ENCODE measurements around the gene UGT1A8.

Gene UGT1A8

DNA sequence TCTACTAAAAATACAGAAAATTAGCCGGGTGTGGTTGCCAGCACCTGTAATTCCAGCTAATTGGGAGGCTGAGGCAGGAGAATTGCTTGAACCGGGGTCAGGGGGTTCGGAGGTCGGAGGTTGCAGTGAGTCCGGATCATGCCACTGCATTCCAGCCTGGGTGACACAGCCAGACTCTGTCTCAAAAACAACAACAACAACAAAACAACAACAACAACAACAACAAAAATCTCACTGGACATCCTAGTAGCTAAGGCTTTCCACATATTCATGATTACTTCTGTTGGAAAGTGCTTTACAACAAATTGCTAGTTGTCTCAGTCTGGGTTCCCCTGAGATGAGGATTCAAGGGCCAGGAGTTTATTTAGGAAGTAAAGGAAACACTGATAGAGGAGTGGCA lies 156.4 kb downstream of the UGT1A8 start:
- Histone ChIP-seq H3K79me2 (ENCODE audit: insufficient read depth, low read length) (no peaks in the 10 kb centered on the region), H4K20me1 (ENCODE audit: low read depth, low read length) (no peaks in the 10 kb centered on the region), H3K36me3 (ENCODE audit: low read length) (no peaks in the 10 kb centered on the region), H3K9me3 (ENCODE audit: insufficient read depth, low read length) (no peaks in the 10 kb centered on the region), H3K9me2 (replicated peaks; ENCODE audit: insufficient read depth, low read length) (no peaks in the 10 kb centered on the region), H3K27ac (ENCODE audit: low read depth, low read length) (no peak overlapping the region), H3K27me3 (ENCODE audit: low read length) (no peaks in the 10 kb centered on the region), H3F3A (ENCODE audit: insufficient read depth) (no peaks in the 10 kb centered on the region), H3K4me2 (ENCODE audit: low read depth, low read length, poor library complexity, severe bottlenecking) (no peak overlapping the region), H3K4me3 (ENCODE audit: insufficient read depth, low read length, poor library complexity, severe bottlenecking) (no peak overlapping the region), H3K9ac (ENCODE audit: low read length) (no peak overlapping the region), H2AFZ (ENCODE audit: low read depth, low read length, severe bottlenecking) (no peak overlapping the region)
- no peak for TF ChIP-seq EZH2phosphoT487 (conservative IDR thresholded peaks at IDR 0.05; ENCODE audit: low read length)
- TF ChIP-seq, protein P1, sequence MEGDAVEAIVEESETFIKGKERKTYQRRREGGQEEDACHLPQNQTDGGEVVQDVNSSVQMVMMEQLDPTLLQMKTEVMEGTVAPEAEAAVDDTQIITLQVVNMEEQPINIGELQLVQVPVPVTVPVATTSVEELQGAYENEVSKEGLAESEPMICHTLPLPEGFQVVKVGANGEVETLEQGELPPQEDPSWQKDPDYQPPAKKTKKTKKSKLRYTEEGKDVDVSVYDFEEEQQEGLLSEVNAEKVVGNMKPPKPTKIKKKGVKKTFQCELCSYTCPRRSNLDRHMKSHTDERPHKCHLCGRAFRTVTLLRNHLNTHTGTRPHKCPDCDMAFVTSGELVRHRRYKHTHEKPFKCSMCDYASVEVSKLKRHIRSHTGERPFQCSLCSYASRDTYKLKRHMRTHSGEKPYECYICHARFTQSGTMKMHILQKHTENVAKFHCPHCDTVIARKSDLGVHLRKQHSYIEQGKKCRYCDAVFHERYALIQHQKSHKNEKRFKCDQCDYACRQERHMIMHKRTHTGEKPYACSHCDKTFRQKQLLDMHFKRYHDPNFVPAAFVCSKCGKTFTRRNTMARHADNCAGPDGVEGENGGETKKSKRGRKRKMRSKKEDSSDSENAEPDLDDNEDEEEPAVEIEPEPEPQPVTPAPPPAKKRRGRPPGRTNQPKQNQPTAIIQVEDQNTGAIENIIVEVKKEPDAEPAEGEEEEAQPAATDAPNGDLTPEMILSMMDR (IDR thresholded peaks at IDR 0.05; ENCODE audit: insufficient read depth, low read length, poor library complexity, severe bottlenecking), result no peak

- H3K9ac ChIP-seq (ENCODE audit: low read length), result no peak overlapping the region
- no peaks in the 10 kb centered on the region for H3K79me2 ChIP-seq (ENCODE audit: insufficient read depth, low read length)
- H3K4me3 ChIP-seq (ENCODE audit: insufficient read depth, low read length, poor library complexity, severe bottlenecking), result no peak overlapping the region
- TF ChIP-seq, protein P1 (IDR thresholded peaks at IDR 0.05; ENCODE audit: insufficient read depth, low read length, poor library complexity, severe bottlenecking), result no peak
- TF ChIP-seq EZH2phosphoT487 (conservative IDR thresholded peaks at IDR 0.05; ENCODE audit: low read length), result no peak
- no peaks in the 10 kb centered on the region for H3F3A ChIP-seq (ENCODE audit: insufficient read depth)
- H4K20me1 ChIP-seq (ENCODE audit: low read depth, low read length), result no peaks in the 10 kb centered on the region
- no peaks in the 10 kb centered on the region for H3K9me3 ChIP-seq (ENCODE audit: insufficient read depth, low read length)
- H2AFZ ChIP-seq (ENCODE audit: low read depth, low read length, severe bottlenecking), result no peak overlapping the region
- no peaks in the 10 kb centered on the region for H3K27me3 ChIP-seq (ENCODE audit: low read length)
- no peaks in the 10 kb centered on the region for H3K9me2 ChIP-seq (replicated peaks; ENCODE audit: insufficient read depth, low read length)
- H3K4me2 ChIP-seq (ENCODE audit: low read depth, low read length, poor library complexity, severe bottlenecking), result no peak overlapping the region
- H3K27ac ChIP-seq (ENCODE audit: low read depth, low read length), result no peak overlapping the region
- no peaks in the 10 kb centered on the region for H3K36me3 ChIP-seq (ENCODE audit: low read length)
These were observed 158.0 kb downstream of the UGT1A8 start for GRCh38 chr2:233775414-233775813.

- Histone ChIP-seq H3K9me3 (ENCODE audit: insufficient read depth, low read length) (no peaks in the 10 kb centered on the region), H3K4me3 (ENCODE audit: insufficient read depth, low read length, poor library complexity, severe bottlenecking) (no peak within 1 kb of the TSS), H3K4me2 (ENCODE audit: low read depth, low read length, poor library complexity, severe bottlenecking) (no peak within 1 kb of the TSS), H3K27ac (ENCODE audit: low read depth, low read length) (no peak within 1 kb of the TSS), H3K27me3 (ENCODE audit: low read length) (no peaks in the 10 kb centered on the region), H2AFZ (ENCODE audit: low read depth, low read length, severe bottlenecking) (no peak within 1 kb of the TSS), H3K9me2 (replicated peaks; ENCODE audit: insufficient read depth, low read length) (no peaks in the 10 kb centered on the region), H4K20me1 (ENCODE audit: low read depth, low read length) (no peaks in the 10 kb centered on the region), H3K79me2 (ENCODE audit: insufficient read depth, low read length) (no peaks in the 10 kb centered on the region), H3K36me3 (ENCODE audit: low read length) (no peaks in the 10 kb centered on the region), H3K9ac (ENCODE audit: low read length) (no peak within 1 kb of the TSS), H3F3A (ENCODE audit: insufficient read depth) (no peaks in the 10 kb centered on the region)
- TF ChIP-seq EZH2phosphoT487 (conservative IDR thresholded peaks at IDR 0.05; ENCODE audit: low read length), result no peak
- TF ChIP-seq, protein P1 (IDR thresholded peaks at IDR 0.05; ENCODE audit: insufficient read depth, low read length, poor library complexity, severe bottlenecking), result no peak
These were observed 160.6 kb downstream of the UGT1A8 start, which contains the start of gene MROH2A for GRCh38 chr2:233778030-233778429. Gene MROH2A, plus strand, starts transcription at chr2:233778330. Its CDS starts 1,029 bp downstream, at chr2:233779359.

Data from SU-DHL-6 (cell line).